Measurements from ENCODE around the gene ACVR1B. TPM values are rescaled to one million over a fixed set of nuclear protein-coding genes. Genes with fewer than 3 reads are reported as not detected.
A peak's percentile ranks its signal among the peaks of the same experiment; 100 is the strongest.

ACVR1B gene
- total and polyA plus RNA-seq, 9 of the 15 experiments (the other 6 are each of a cell fraction or from before 2014, with no cell fraction given), result 0.97 to 15.1 (median 6.8) TPM

DNA sequence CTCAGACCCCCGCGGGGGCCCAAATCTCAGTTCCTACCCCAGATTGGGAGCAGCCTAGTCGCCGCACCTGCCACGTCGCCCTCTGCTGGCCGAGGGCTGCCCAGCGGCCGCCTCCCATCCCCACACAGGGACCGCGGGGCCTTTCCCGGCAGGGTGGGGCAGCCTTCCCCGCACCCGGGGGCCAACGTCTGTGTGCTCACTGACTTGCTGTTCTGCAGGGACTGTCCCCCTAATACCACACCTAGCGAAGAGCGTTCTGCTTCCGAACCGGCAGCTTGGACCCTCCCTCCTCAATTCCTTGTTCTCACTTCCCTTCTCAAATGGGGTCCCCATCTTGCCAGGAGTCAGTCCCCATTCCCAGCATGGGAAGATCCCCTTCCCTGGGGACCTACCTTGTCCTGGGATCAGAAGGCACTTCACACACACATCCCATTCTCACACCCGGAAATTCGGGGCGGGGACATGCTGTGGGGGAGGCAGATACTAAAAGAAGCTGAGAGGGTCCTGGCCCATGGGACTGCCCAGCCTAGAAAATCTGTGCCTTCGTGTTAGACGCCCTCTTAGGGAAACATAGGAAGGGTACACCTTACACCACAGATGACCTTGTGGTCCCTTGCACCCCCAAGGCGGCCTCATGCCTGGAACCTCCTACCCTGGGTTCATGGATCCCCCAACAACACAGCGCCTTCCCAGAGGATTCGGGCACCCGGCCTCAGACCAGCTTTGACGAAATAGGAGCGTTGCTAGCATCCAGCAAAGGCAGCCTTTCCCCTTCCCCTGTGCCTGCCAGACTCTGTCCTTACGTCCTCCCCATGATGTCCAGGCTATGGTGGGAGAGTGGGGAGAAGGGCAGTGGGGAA, 27.8 kb upstream of the ACVR1B start (continued):
- TF ChIP-seq ZNF655 (CRISPR knock-in tag; IDR thresholded peaks at IDR 0.05) (no peak), DNMT1 (IDR thresholded peaks at IDR 0.05) (no peak), GTF2A2 (tag; IDR thresholded peaks at IDR 0.05) (no peak), ZNF253 (CRISPR knock-in tag; conservative IDR thresholded peaks at IDR 0.05) (no peak), SMAD4 (CRISPR knock-in tag; conservative IDR thresholded peaks at IDR 0.05) (no peak), TAF9B (IDR thresholded peaks at IDR 0.05; ENCODE audit: partially characterized antibody) (no peak), RAD21 (CRISPR knock-in tag; conservative IDR thresholded peaks at IDR 0.05 in 1 of 2, IDR thresholded peaks at IDR 0.05 in 1 of 2) (peak; percentile 56 to 82), RB1 (IDR thresholded peaks at IDR 0.05; ENCODE audit: low read depth) (0 out of 2 replicates have a peak, but pooled peaks have one; percentile 58), SP1 (CRISPR knock-in tag; IDR thresholded peaks at IDR 0.05) (no peak), MAZ (CRISPR knock-in tag; conservative IDR thresholded peaks at IDR 0.05 in 1 of 2, IDR thresholded peaks at IDR 0.05 in 1 of 2) (peak; percentile 64 to 88; a peak in 3 of 4 replicates), ERF (CRISPR knock-in tag; IDR thresholded peaks at IDR 0.05) (no peak), SMARCA5 (IDR thresholded peaks at IDR 0.05) (no peak), NR4A1 (CRISPR knock-in tag; IDR thresholded peaks at IDR 0.05) (no peak), NR4A1 (tag; IDR thresholded peaks at IDR 0.05) (no peak), CCNT2 (IDR thresholded peaks at IDR 0.05; ENCODE audit: borderline replicate concordance, extremely low read depth, insufficient read length, low read depth, low read length) (peak; percentile 17), GTF2E2 (tag; IDR thresholded peaks at IDR 0.05) (no peak), ZNF75A (CRISPR knock-in tag; IDR thresholded peaks at IDR 0.05) (no peak)
- TF ChIP-seq, protein P1, sequence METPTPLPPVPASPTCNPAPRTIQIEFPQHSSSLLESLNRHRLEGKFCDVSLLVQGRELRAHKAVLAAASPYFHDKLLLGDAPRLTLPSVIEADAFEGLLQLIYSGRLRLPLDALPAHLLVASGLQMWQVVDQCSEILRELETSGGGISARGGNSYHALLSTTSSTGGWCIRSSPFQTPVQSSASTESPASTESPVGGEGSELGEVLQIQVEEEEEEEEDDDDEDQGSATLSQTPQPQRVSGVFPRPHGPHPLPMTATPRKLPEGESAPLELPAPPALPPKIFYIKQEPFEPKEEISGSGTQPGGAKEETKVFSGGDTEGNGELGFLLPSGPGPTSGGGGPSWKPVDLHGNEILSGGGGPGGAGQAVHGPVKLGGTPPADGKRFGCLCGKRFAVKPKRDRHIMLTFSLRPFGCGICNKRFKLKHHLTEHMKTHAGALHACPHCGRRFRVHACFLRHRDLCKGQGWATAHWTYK (CRISPR knock-in tag; IDR thresholded peaks at IDR 0.05), result no peak
- TF ChIP-seq, protein P2, sequence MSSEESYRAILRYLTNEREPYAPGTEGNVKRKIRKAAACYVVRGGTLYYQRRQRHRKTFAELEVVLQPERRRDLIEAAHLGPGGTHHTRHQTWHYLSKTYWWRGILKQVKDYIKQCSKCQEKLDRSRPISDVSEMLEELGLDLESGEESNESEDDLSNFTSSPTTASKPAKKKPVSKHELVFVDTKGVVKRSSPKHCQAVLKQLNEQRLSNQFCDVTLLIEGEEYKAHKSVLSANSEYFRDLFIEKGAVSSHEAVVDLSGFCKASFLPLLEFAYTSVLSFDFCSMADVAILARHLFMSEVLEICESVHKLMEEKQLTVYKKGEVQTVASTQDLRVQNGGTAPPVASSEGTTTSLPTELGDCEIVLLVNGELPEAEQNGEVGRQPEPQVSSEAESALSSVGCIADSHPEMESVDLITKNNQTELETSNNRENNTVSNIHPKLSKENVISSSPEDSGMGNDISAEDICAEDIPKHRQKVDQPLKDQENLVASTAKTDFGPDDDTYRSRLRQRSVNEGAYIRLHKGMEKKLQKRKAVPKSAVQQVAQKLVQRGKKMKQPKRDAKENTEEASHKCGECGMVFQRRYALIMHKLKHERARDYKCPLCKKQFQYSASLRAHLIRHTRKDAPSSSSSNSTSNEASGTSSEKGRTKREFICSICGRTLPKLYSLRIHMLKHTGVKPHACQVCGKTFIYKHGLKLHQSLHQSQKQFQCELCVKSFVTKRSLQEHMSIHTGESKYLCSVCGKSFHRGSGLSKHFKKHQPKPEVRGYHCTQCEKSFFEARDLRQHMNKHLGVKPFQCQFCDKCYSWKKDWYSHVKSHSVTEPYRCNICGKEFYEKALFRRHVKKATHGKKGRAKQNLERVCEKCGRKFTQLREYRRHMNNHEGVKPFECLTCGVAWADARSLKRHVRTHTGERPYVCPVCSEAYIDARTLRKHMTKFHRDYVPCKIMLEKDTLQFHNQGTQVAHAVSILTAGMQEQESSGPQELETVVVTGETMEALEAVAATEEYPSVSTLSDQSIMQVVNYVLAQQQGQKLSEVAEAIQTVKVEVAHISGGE (CRISPR knock-in tag; IDR thresholded peaks at IDR 0.05), result no peak
- TF ChIP-seq, protein P3, sequence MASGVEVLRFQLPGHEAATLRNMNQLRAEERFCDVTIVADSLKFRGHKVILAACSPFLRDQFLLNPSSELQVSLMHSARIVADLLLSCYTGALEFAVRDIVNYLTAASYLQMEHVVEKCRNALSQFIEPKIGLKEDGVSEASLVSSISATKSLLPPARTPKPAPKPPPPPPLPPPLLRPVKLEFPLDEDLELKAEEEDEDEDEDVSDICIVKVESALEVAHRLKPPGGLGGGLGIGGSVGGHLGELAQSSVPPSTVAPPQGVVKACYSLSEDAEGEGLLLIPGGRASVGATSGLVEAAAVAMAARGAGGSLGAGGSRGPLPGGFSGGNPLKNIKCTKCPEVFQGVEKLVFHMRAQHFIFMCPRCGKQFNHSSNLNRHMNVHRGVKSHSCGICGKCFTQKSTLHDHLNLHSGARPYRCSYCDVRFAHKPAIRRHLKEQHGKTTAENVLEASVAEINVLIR (CRISPR knock-in tag; IDR thresholded peaks at IDR 0.05), result no peak
